HG03196 (cell line): Measurements from ENCODE around the gene PRDM15.

Source experiments
- ATAC-seq: cut with Tn5 transposase; IDR thresholded peaks from one replicate; pipeline ENCODE4 v1.9.1; 2021; ENCODE audit not compliant: unreplicated experiment

The PRDM15 gene

DNA sequence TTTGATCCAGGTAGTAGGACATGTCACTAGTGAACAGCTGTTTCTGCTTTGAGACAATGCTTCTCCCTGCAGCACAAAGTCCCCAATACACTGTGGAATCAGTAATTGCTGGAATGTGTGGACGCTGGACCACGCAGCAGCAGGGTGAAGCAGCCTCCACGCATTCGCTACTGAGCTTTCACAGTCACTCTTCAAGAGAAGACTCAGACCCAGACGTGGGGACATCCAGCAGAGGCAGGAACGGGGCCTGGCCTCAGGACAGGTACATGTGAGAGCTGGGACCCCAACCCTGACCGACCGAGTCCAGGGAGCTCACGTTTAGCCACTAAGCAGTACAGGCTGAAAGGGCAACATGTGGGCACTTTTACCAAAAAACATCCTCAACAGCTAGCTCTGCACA lies 34.1 kb upstream of the PRDM15 start:
- no peak for ATAC-seq

GRCh38 chr21:41908829-41909228 lies 29.7 kb upstream of the PRDM15 start:
- no peak for ATAC-seq

GRCh38 chr21:41907496-41908258 lies 28.5 kb upstream of the PRDM15 start:
- ATAC-seq, result no peak

DNA sequence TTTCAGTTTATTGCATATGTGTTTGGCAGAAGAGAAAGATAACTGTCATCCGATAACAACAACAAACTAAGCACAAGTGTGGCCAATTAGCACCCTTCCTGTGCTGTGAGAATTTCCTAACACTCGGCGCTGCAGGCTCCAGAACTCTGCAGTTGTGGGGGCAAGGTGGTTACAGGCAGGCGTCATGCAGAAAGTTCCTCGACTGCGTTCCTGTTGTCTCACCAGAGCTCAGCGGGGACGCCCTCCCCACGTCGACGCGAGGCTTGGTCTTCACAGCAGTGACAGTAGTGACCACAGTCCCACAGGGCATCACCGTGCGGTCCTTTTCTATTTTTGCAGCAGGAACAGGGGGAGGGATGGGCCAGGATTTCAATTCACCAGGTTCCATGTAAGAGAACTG lies 27.6 kb upstream of the PRDM15 start:
- ATAC-seq, result no peak

- no peak for ATAC-seq
Observed at GRCh38 chr21:41903559-41904351, 24.6 kb upstream of the PRDM15 start.

GRCh38 chr21:41902946-41903345 lies 23.8 kb upstream of the PRDM15 start:
- ATAC-seq, result no peak

- no peak for ATAC-seq
Observed at GRCh38 chr21:41901782-41902181, 22.6 kb upstream of the PRDM15 start.

GRCh38 chr21:41901099-41901498 lies 22.0 kb upstream of the PRDM15 start:
- no peak for ATAC-seq

DNA sequence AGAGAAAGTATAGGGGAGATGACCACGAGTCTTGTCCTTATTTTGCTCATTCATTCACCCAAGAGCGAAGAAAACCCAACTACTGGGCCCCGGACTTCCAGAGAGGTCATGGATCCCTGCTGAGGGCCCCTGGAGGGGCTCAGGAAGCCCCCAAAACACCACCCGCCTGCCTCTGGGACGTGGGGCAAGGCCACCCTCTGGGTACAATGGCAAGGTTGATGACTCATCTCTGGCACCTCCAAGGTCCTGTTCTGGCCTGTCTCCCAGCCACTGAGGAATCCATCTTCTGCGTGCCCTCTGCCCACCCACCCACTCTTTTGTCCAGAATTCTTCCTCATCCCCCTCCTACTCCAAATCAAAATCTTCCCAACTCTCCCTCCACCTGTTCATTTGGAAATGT lies 21.3 kb upstream of the PRDM15 start:
- ATAC-seq, result no peak

DNA sequence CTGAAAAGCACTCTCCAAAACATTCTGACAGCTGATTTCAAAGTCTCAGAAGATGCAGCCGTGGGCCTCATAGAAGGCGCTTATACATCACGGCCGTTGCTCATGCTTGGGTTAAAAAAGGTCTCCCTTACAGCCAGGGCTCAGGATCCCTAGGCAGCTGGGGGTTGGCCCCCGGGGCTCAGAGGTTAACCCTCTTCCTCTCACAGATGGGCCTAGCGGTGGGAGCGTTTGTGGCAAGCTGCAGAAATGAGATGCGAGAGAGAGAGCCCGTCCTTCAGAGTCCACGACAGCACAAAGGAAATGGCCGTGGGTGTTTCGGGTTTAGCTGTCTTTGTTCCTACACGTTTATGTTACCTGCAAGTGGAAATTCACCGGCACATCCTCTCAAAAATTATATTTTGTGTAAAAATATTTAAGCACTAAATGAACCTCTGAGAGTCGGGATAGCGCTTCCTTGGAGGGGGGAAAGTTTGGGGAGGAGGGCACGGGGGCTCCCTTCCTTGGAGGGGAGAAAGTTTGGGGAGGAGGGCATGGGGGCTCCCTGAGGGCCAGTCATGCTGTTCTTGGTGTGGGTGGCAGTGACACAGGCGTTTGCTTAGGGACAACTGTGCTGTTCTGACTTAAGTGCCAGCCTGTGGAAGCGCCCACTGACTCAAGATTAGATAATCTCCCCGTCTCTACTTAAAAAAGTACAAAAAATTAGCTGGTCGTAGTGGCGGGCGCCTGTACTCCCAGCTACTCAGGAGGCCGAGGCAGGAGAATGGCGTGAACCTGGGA lies 20.5 kb upstream of the PRDM15 start:
- no peak for ATAC-seq

- ATAC-seq, result no peak
Observed at GRCh38 chr21:41898998-41899397, 19.9 kb upstream of the PRDM15 start.

GRCh38 chr21:41897700-41898099 lies 18.6 kb upstream of the PRDM15 start:
- no peak for ATAC-seq

DNA sequence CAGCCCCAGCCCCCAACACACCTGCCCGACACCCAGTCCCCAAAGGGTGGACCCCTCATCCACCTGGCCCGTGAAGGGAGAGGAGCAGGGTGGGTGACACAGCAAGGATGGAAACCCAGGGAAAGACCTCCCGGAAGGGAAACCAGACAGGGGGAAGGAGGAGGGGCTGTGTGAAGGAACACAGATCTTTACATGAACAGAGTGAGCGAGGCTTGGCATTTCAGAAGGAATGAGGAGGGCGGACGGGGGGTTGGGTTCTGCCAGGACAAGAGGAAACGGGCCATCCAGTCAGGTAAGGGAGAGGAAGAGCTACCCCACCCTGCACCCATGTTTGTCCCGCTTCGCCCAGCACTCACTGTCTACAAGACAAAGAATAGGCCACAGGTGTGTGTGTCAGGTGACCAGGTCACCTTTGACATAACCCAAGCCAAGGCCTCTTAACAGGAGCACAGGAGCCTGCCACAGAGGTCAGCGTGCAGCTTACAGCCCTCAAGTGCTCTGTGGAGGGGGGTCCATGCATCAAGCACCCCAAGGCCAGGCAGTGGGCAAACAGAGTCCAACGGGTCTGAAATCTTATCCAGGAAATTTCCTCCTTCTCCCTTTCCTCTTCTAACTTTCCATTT lies 18.0 kb upstream of the PRDM15 start:
- no peak for ATAC-seq

DNA sequence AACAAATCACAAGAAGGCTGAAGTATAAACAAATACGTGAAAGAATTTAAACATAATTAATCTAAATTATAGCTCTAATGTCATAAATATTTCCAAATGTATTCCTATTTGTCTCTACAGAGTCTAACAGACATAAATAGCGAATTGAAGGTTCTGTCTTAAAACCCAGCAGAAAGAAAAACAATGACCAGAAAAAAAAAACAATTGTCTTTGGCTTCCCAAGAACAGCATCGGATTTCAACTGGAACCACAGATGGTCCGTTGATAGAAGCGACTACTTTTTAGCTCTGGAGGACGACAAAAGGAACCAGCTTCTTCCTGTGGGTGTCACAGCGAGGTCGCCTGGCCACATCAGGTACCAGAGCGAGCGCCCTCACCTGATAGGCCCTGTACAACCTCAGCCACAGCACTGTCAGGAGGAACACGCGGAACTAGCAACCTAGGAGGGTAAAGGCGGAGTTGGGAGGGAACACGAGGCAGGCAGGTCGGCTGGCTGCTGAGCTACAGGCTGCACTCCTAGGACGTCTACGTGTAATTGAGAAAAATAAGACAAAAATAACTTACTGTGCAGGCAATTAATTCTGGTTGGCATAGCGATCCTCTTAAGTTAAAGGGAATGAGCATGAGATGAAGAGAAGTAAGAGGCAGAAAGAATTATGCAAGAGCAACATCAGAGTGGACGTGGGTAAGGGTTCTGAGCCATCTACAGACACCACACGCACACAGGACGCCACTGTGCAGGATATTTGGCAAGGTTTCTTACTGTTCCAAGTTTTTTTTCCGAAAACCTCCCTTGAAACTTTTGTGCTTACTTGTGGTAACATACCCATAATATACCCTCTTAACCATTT lies 16.7 kb upstream of the PRDM15 start:
- no peak for ATAC-seq

DNA sequence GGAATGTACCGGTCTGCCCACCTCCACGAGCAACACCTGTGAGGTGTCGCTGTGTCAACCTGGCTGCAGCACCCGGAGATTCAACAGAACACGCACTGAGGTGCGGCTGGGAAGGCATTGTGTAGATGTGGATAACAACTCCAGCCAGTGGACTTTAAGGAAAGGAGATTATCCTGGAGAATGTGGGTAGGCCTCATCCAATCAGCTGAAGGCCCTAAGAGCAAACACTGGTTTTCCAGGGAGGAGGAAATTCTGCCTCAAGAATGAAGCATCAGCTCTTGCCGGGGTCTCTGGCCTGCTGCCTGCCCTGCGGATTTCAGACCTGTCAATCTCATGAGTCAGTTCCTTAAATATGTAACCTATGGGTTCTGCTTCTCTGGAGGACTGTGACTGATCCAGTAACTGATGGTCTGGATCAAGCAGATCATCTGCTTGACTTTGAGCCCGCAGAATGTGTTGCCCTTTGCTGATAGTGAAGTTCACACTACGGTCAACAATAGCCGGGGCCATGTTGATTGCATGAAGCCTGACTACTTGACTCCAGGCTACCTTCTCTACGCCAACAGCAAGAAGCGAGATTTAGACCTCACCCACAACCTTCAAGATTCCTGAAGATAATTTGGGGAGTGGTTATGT lies 15.9 kb upstream of the PRDM15 start:
- ATAC-seq, result no peak

DNA sequence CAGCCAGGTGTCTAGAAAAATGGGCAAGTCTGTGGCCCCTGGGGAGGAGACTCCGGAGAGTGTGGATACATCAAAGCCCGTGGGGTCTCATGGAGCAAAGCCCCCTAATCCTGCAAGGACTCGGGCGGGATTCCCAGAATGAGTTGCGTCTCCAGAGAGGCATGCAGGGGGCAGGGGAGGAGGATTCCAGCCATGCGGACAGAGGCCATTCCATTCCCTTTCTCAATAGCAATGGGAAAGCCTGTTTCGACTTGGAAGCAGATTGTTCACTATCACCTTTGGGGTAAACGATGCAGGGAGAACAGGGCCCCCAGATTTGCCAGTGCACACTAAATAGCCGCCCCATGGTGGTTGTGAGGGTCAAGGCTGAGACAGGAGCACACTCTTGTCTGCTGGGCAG lies 15.4 kb upstream of the PRDM15 start:
- no peak for ATAC-seq

- no peak for ATAC-seq
Observed at GRCh38 chr21:41892726-41893125, 13.6 kb upstream of the PRDM15 start.

DNA sequence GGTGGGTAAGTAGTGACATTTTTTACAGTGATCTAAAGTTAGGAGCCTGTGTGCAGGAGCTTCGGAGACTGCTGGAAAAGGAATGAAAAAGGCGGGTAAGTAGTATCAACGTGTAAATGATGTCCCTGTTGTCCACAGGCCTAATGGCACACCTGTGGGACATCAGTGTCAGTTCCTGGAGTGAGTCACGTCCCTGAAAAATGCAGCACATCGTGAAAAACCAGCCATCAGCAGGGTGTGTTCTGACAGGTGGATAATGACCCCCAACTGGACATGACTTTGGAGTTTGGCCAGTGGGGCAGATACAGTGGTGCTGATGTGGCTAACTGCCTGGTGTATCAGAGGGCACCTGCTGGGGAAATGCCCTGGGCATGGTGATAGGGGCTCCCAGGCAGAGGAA lies 12.0 kb upstream of the PRDM15 start:
- no peak for ATAC-seq

- ATAC-seq, result no peak
Observed at GRCh38 chr21:41890355-41890754, 11.2 kb upstream of the PRDM15 start.
